ENCODE results near the gene CARD14.
A peak's percentile ranks its signal among the peaks of the same experiment; 100 is the strongest.

The CARD14 gene

GRCh38 chr17:80204626-80205468, 35.0 kb downstream of the CARD14 start:
- no peaks in the 10 kb centered on the region for H3K4me1 Mint-ChIP-seq (ENCODE audit: low read depth)
- H3K4me3 Mint-ChIP-seq: no peak overlapping the region
- H3K27ac Mint-ChIP-seq: no peak overlapping the region

GRCh38 chr17:80205811-80206210, 36.0 kb downstream of the CARD14 start:
- no peak overlapping the region for H3K27ac Mint-ChIP-seq
- H3K9me3 Mint-ChIP-seq (ENCODE audit: low read depth): no peaks in the 10 kb centered on the region
- no peak overlapping the region for H3K4me3 Mint-ChIP-seq
- no peaks in the 10 kb centered on the region for H3K27me3 Mint-ChIP-seq
- H3K4me1 Mint-ChIP-seq (ENCODE audit: low read depth): no peaks in the 10 kb centered on the region
- no peaks in the 10 kb centered on the region for H3K36me3 Mint-ChIP-seq

More at GRCh38 chr17:80204626-80205468, 35.0 kb downstream of the CARD14 start:
- Mint-ChIP-seq H3K36me3 (no peaks in the 10 kb centered on the region), H3K27me3 (no peaks in the 10 kb centered on the region), H3K9me3 (ENCODE audit: low read depth) (no peaks in the 10 kb centered on the region)

- no peaks in the 10 kb centered on the region for H3K36me3 Mint-ChIP-seq
- H3K27ac Mint-ChIP-seq: no peak overlapping the region
- H3K4me1 Mint-ChIP-seq (ENCODE audit: low read depth): no peaks in the 10 kb centered on the region
- no peak overlapping the region for H3K4me3 Mint-ChIP-seq
- no peaks in the 10 kb centered on the region for H3K9me3 Mint-ChIP-seq (ENCODE audit: low read depth)
- no peaks in the 10 kb centered on the region for H3K27me3 Mint-ChIP-seq
Measured at GRCh38 chr17:80208050-80208449, 38.2 kb downstream of the CARD14 start.

GRCh38 chr17:80209765-80210164, 39.9 kb downstream of the CARD14 start:
- Mint-ChIP-seq H3K27me3 (no peaks in the 10 kb centered on the region), H3K4me3 (no peak overlapping the region), H3K27ac (no peak overlapping the region), H3K9me3 (ENCODE audit: low read depth) (no peaks in the 10 kb centered on the region), H3K4me1 (ENCODE audit: low read depth) (no peaks in the 10 kb centered on the region), H3K36me3 (no peaks in the 10 kb centered on the region)

GRCh38 chr17:80210348-80211108, 40.7 kb downstream of the CARD14 start:
- H3K9me3 Mint-ChIP-seq (ENCODE audit: low read depth): no peaks in the 10 kb centered on the region
- no peak overlapping the region for H3K27ac Mint-ChIP-seq
- H3K36me3 Mint-ChIP-seq: no peaks in the 10 kb centered on the region
- no peaks in the 10 kb centered on the region for H3K4me1 Mint-ChIP-seq (ENCODE audit: low read depth)
- H3K4me3 Mint-ChIP-seq: no peak overlapping the region
- H3K27me3 Mint-ChIP-seq: no peaks in the 10 kb centered on the region

- peaks cover under 1% of the 10 kb centered on the region for H3K4me1 Mint-ChIP-seq (ENCODE audit: low read depth)
- no peak overlapping the region for H3K27ac Mint-ChIP-seq
- no peaks in the 10 kb centered on the region for H3K27me3 Mint-ChIP-seq
- H3K9me3 Mint-ChIP-seq (ENCODE audit: low read depth): no peaks in the 10 kb centered on the region
- H3K36me3 Mint-ChIP-seq: peaks cover 2% of the 10 kb centered on the region
- no peak overlapping the region for H3K4me3 Mint-ChIP-seq
Measured at GRCh38 chr17:80212109-80212508, 42.3 kb downstream of the CARD14 start.

GRCh38 chr17:80212511-80212910, 42.7 kb downstream of the CARD14 start:
- H3K4me3 Mint-ChIP-seq: no peak overlapping the region
- peaks cover 2% of the 10 kb centered on the region for H3K36me3 Mint-ChIP-seq

GRCh38 chr17:80212962-80213642, 43.3 kb downstream of the CARD14 start:
- Mint-ChIP-seq H3K36me3 (peaks cover 4% of the 10 kb centered on the region), H3K4me1 (ENCODE audit: low read depth) (peaks cover 10% of the 10 kb centered on the region), H3K9me3 (ENCODE audit: low read depth) (no peaks in the 10 kb centered on the region), H3K27ac (no peak overlapping the region), H3K4me3 (no peak overlapping the region), H3K27me3 (no peaks in the 10 kb centered on the region)

More at GRCh38 chr17:80212511-80212910, 42.7 kb downstream of the CARD14 start:
- Mint-ChIP-seq H3K27me3 (no peaks in the 10 kb centered on the region), H3K4me1 (ENCODE audit: low read depth) (peaks cover 5% of the 10 kb centered on the region), H3K9me3 (ENCODE audit: low read depth) (no peaks in the 10 kb centered on the region), H3K27ac (no peak overlapping the region)

GRCh38 chr17:80213643-80213975, 43.8 kb downstream of the CARD14 start:
- Mint-ChIP-seq H3K27ac (no peak overlapping the region), H3K27me3 (no peaks in the 10 kb centered on the region), H3K4me1 (ENCODE audit: low read depth) (peaks cover 13% of the 10 kb centered on the region), H3K36me3 (peaks cover 4% of the 10 kb centered on the region), H3K4me3 (no peak overlapping the region), H3K9me3 (ENCODE audit: low read depth) (no peaks in the 10 kb centered on the region)

- Mint-ChIP-seq H3K4me1 (ENCODE audit: low read depth) (peaks cover 18% of the 10 kb centered on the region), H3K27me3 (no peaks in the 10 kb centered on the region), H3K27ac (no peak overlapping the region), H3K9me3 (ENCODE audit: low read depth) (no peaks in the 10 kb centered on the region), H3K36me3 (peaks cover 4% of the 10 kb centered on the region), H3K4me3 (no peak overlapping the region)
Measured at GRCh38 chr17:80214012-80214877, 44.4 kb downstream of the CARD14 start.

GRCh38 chr17:80214878-80215210, 45.0 kb downstream of the CARD14 start:
- Mint-ChIP-seq H3K4me1 (ENCODE audit: low read depth) (peaks cover 22% of the 10 kb centered on the region), H3K9me3 (ENCODE audit: low read depth) (no peaks in the 10 kb centered on the region), H3K4me3 (no peak overlapping the region), H3K27ac (no peak overlapping the region), H3K36me3 (peaks cover 4% of the 10 kb centered on the region), H3K27me3 (no peaks in the 10 kb centered on the region)

- Mint-ChIP-seq H3K4me3 (no peak overlapping the region), H3K36me3 (peaks cover 4% of the 10 kb centered on the region), H3K27ac (no peak overlapping the region), H3K27me3 (no peaks in the 10 kb centered on the region), H3K4me1 (ENCODE audit: low read depth) (peaks cover 25% of the 10 kb centered on the region), H3K9me3 (ENCODE audit: low read depth) (no peaks in the 10 kb centered on the region)
Measured at GRCh38 chr17:80216473-80217456, 46.9 kb downstream of the CARD14 start.

GRCh38 chr17:80217703-80218362, 48.0 kb downstream of the CARD14 start:
- peaks cover 25% of the 10 kb centered on the region for H3K4me1 Mint-ChIP-seq (ENCODE audit: low read depth)
- H3K27me3 Mint-ChIP-seq: no peaks in the 10 kb centered on the region
- H3K9me3 Mint-ChIP-seq (ENCODE audit: low read depth): no peaks in the 10 kb centered on the region
- no peak overlapping the region for H3K27ac Mint-ChIP-seq
- peak overlapping the region; percentile 21 for H3K4me3 Mint-ChIP-seq
- peaks cover 4% of the 10 kb centered on the region for H3K36me3 Mint-ChIP-seq
